IMR-90 (cell line): ENCODE data around the gene EPB41L4A. TPM values are rescaled to one million over a fixed set of nuclear protein-coding genes. Genes with fewer than 3 reads are reported as not detected.

ENCODE experiments used
- ATAC-seq: fragments of 200-7000 bp; cut with Tn5 transposase; 2 replicates; pipeline ENCODE4 v1.9.1; 2020; ENCODE audit warnings: low read depth, mild to moderate bottlenecking, moderate library complexity
- BruUV-seq: library from RNA; stranded (reverse); fragments of 400-500 nt; replicated peaks from 2 replicates; lab custom pipeline; 2021; lab: Mats Ljungman, UMichigan
- CTCF ChIA-PET: fragments of 300-600 bp; formaldehyde crosslinking; extraction: SDS; loops from one replicate; lab custom pipeline; 2021; ENCODE audit warnings: antibody characterized with exemption; lab: Yijun Ruan, JAX
- POLR2A ChIA-PET: fragments of 300-600 bp; sonication (Branson Sonifier 250); formaldehyde crosslinking; loops from one replicate; lab custom pipeline; 2022; ENCODE audit warnings: antibody characterized with exemption; ENCODE audit not compliant: unreplicated experiment; lab: Charles Lee
- DNase-seq: peaks from one replicate; pipeline ENCODE4 v3.0.0; 2013
- H2AFZ ChIP-seq: replicated peaks from 2 replicates; pipeline ENCODE3; 2013; ENCODE audit warnings: low read length, mild to moderate bottlenecking; ENCODE audit not compliant: poor library complexity
- H2AK5ac ChIP-seq: 2 replicates; pipeline ENCODE4 v1.6.1; 2013; ENCODE audit warnings: low read depth, low read length, inconsistent platforms
- H2AK9ac ChIP-seq: replicated peaks from 2 replicates; pipeline ENCODE3; 2013; ENCODE audit warnings: mild to moderate bottlenecking, low read depth, low read length, moderate library complexity; ENCODE audit not compliant: poor library complexity
- H2BK120ac ChIP-seq: 2 replicates; pipeline ENCODE4 v1.6.1; 2013; ENCODE audit warnings: low read depth, low read length, inconsistent platforms
- H2BK15ac ChIP-seq: 3 replicates; pipeline ENCODE4 v1.6.1; 2013; ENCODE audit warnings: low read depth, low read length, inconsistent platforms
- H2BK20ac ChIP-seq: 2 replicates; pipeline ENCODE4 v1.6.1; 2013; ENCODE audit warnings: low read depth, mild to moderate bottlenecking, inconsistent platforms, low read length, moderate library complexity
- H2BK5ac ChIP-seq: 2 replicates; pipeline ENCODE4 v1.6.1; 2013; ENCODE audit warnings: mild to moderate bottlenecking, low read depth, low read length, inconsistent platforms; ENCODE audit not compliant: poor library complexity, severe bottlenecking
- H3K14ac ChIP-seq: replicated peaks from 2 replicates; pipeline ENCODE4 v1.6.1; 2013; ENCODE audit warnings: low read depth, low read length, inconsistent platforms
- H3K18ac ChIP-seq: 2 replicates; pipeline ENCODE4 v1.6.1; 2013; ENCODE audit warnings: low read depth, low read length, control low read depth
- H3K23ac ChIP-seq: 2 replicates; pipeline ENCODE4 v1.6.1; 2013; ENCODE audit warnings: low read depth, low read length, inconsistent platforms
- H3K27ac ChIP-seq: 2 replicates; pipeline ENCODE4 v1.5.1; 2013; ENCODE audit warnings: mild to moderate bottlenecking, control low read depth, low read length; ENCODE audit not compliant: insufficient read depth
- H3K27me3 ChIP-seq: 2 replicates; pipeline ENCODE4 v1.6.1; 2013; ENCODE audit warnings: low read length; ENCODE audit not compliant: control insufficient read depth, insufficient read depth
- H3K36me3 ChIP-seq: 2 replicates; pipeline ENCODE4 v1.6.1; 2013; ENCODE audit warnings: low read length, mixed read lengths; ENCODE audit not compliant: control insufficient read depth, insufficient read depth
- H3K4ac ChIP-seq: 2 replicates; pipeline ENCODE4 v1.6.1; 2013; ENCODE audit warnings: low read depth, low read length, inconsistent platforms
- H3K4me1 ChIP-seq: 2 replicates; pipeline ENCODE4 v1.6.1; 2013; ENCODE audit warnings: low read length, mixed read lengths; ENCODE audit not compliant: control insufficient read depth, insufficient read depth
- H3K4me2 ChIP-seq: 2 replicates; pipeline ENCODE4 v1.6.1; 2013; ENCODE audit warnings: low read depth, mild to moderate bottlenecking, control low read depth, low read length, moderate library complexity
- H3K4me3 ChIP-seq: 2 replicates; pipeline ENCODE4 v1.5.1; 2013; ENCODE audit warnings: low read depth, mild to moderate bottlenecking, control low read depth, low read length, moderate library complexity; ENCODE audit not compliant: insufficient read depth
- H3K56ac ChIP-seq: 2 replicates; pipeline ENCODE4 v1.6.1; 2013; ENCODE audit warnings: low read length, inconsistent platforms; ENCODE audit not compliant: insufficient read depth; ENCODE audit errors: extremely low read depth
- H3K79me1 ChIP-seq, 2 experiments: 2 replicates each; pipeline ENCODE4 v1.6.1; 2013; ENCODE audit warnings: low read length in 2 of 2, inconsistent platforms in 1 of 2, low read depth in 1 of 2
- H3K9ac ChIP-seq: 2 replicates; pipeline ENCODE4 v1.6.1; 2013; ENCODE audit warnings: low read depth, low read length, control low read depth
- H3K9me1 ChIP-seq: 2 replicates; pipeline ENCODE4 v1.6.1; 2013; ENCODE audit warnings: low read length, inconsistent platforms; ENCODE audit not compliant: insufficient read depth
- H3K9me3 ChIP-seq: 2 replicates; pipeline ENCODE4 v1.6.1; 2013; ENCODE audit warnings: low read length; ENCODE audit not compliant: control insufficient read depth, insufficient read depth
- H4K20me1 ChIP-seq: 2 replicates; pipeline ENCODE4 v1.6.1; 2013; ENCODE audit warnings: low read length, inconsistent platforms; ENCODE audit not compliant: insufficient read depth
- H4K5ac ChIP-seq: 2 replicates; pipeline ENCODE4 v1.6.1; 2013; ENCODE audit warnings: mild to moderate bottlenecking, low read depth, low read length, control low read depth
- H4K8ac ChIP-seq, 2 experiments: 2 replicates each; pipeline ENCODE4 v1.6.1; 2013; ENCODE audit warnings: low read depth in 2 of 2, low read length in 2 of 2, control low read depth in 1 of 2, inconsistent platforms in 1 of 2
- H4K91ac ChIP-seq: 2 replicates; pipeline ENCODE4 v1.6.1; 2013; ENCODE audit warnings: low read depth, low read length, inconsistent platforms; ENCODE audit not compliant: insufficient read depth
- BHLHE40 ChIP-seq: fragments of 150-350 bp; IDR thresholded peaks from 2 replicates; pipeline ENCODE4 v1.6.1; 2016; ENCODE audit warnings: mild to moderate bottlenecking, low read depth, low read length
- CEBPB ChIP-seq: IDR thresholded peaks from 2 replicates; pipeline ENCODE4 v1.6.1; 2012; ENCODE audit warnings: low read depth, low read length, improper control_type of control experiment
- CHD1 ChIP-seq: IDR thresholded peaks from 2 replicates; pipeline ENCODE4 v1.6.1; 2012; ENCODE audit warnings: low read depth, low read length, improper control_type of control experiment
- ELK1 ChIP-seq: fragments of 150-350 bp; IDR thresholded peaks from 2 replicates; pipeline ENCODE4 v1.6.1; 2016; ENCODE audit warnings: low read depth, mild to moderate bottlenecking, low read length, moderate library complexity, borderline replicate concordance
- FOS ChIP-seq: fragments of 150-350 bp; IDR thresholded peaks from 2 replicates; pipeline ENCODE4 v1.6.1; 2016; ENCODE audit warnings: low read depth, low read length
- MAFK ChIP-seq: IDR thresholded peaks from 2 replicates; pipeline ENCODE4 v1.6.1; 2012; ENCODE audit warnings: low read depth, low read length, improper control_type of control experiment
- MAZ ChIP-seq: IDR thresholded peaks from 2 replicates; pipeline ENCODE4 v1.6.1; 2012; ENCODE audit warnings: low read depth, mild to moderate bottlenecking, low read length, improper control_type of control experiment, moderate library complexity, borderline replicate concordance
- MXI1 ChIP-seq: IDR thresholded peaks from 2 replicates; pipeline ENCODE4 v1.6.1; 2012; ENCODE audit warnings: low read depth, mild to moderate bottlenecking, low read length, moderate library complexity, borderline replicate concordance
- NFE2L2 ChIP-seq: fragments of 150-350 bp; IDR thresholded peaks from 2 replicates; pipeline ENCODE4 v1.6.1; 2016; ENCODE audit warnings: low read depth, mild to moderate bottlenecking, low read length
- POLR2A ChIP-seq: IDR thresholded peaks from 2 replicates; pipeline ENCODE4 v1.6.1; 2012; ENCODE audit warnings: mild to moderate bottlenecking, low read depth, low read length
- RAD21 ChIP-seq: IDR thresholded peaks from 2 replicates; pipeline ENCODE4 v1.6.1; 2012; ENCODE audit warnings: low read length, improper control_type of control experiment
- RCOR1 ChIP-seq: IDR thresholded peaks from 2 replicates; pipeline ENCODE4 v1.6.1; 2012; ENCODE audit warnings: mild to moderate bottlenecking, low read length, improper control_type of control experiment; ENCODE audit not compliant: insufficient replicate concordance
- RFX5 ChIP-seq: IDR thresholded peaks from 2 replicates; pipeline ENCODE4 v1.8.0; 2012; ENCODE audit warnings: low read depth, mild to moderate bottlenecking, low read length, moderate library complexity
- SMC3 ChIP-seq: fragments of 150-350 bp; IDR thresholded peaks from 2 replicates; pipeline ENCODE4 v1.6.1; 2016; ENCODE audit warnings: low read depth, mild to moderate bottlenecking, antibody characterized with exemption, low read length, moderate library complexity
- WGBS, 2 experiments: methylation state at CpG; one replicate each; pipeline versions ENCODE4 v1.1.5 to v1.1.7; 2013; ENCODE audit warnings: missing lambda C conversion rate in 2 of 2; ENCODE audit not compliant: insufficient read length in 1 of 2; ENCODE audit errors: extremely low coverage in 2 of 2; 5-methylcytosine and 5-hydroxymethylcytosine counted together
- dilution Hi-C: fragments of 300-500 bp; cut with HindIII; formaldehyde crosslinking; loops from one replicate; pipeline ENCODE4 v1.14.3; 2018; ENCODE audit warnings: low sequenced_read_pairs; ENCODE audit not compliant: unreplicated experiment
- in situ Hi-C: fragments of 300-500 bp; cut with MboI; formaldehyde crosslinking; loops from 3 replicates; pipeline ENCODE4 v1.14.3; 2019; ENCODE audit warnings: low sequenced_read_pairs, inconsistent platforms, mixed read lengths
- intact Hi-C: fragments of 100-400 bp; cut with micrococcal nuclease; formaldehyde crosslinking; loops from 2 replicates; pipeline ENCODE4 v1.10.0; 2022
- polyA plus RNA-seq, 3 experiments: library from polyadenylated mRNA; depleted of rRNA; stranded (reverse); fragments of >200 nt; gene quantifications; 2 replicates each; pipeline ENCODE4 v1.2.3, GENCODE V29; 2012; ENCODE audit warnings: low replicate concordance in 1 of 3
- total RNA-seq: library from RNA; depleted of rRNA; stranded (reverse); fragments of >200 nt; gene quantifications from 2 replicates; pipeline ENCODE4 v1.2.3, GENCODE V29; 2012
- TF ChIP-seq, protein P1 (sequence below): conservative IDR thresholded peaks from 2 replicates; pipeline ENCODE4 v1.5.1; 2012; ENCODE audit warnings: mild to moderate bottlenecking, low read depth, low read length, improper control_type of control experiment
- TF ChIP-seq, protein P2 (sequence below): fragments of 150-350 bp; IDR thresholded peaks from 2 replicates; pipeline ENCODE4 v1.6.1; 2017; ENCODE audit warnings: mild to moderate bottlenecking, antibody characterized with exemption, low read length, low read depth

Gene EPB41L4A
- total and polyA plus RNA-seq, 2 of the 4 experiments (the other 2 are of a cell fraction): under 0.01 to 0.02 TPM

- Histone ChIP-seq H4K5ac (no peak overlapping the region), H2BK120ac (no peak overlapping the region), H2BK5ac (no peak overlapping the region), H3K56ac (no peak overlapping the region), H2BK15ac (no peak overlapping the region), H4K8ac (no peak overlapping the region), H3K27me3 (no peaks in the 10 kb centered on the region), H3K9me3 (no peaks in the 10 kb centered on the region), H2AFZ (no peak overlapping the region), H3K4ac (no peak overlapping the region), H3K9ac (no peak overlapping the region), H2AK9ac (no peak overlapping the region), H3K23ac (no peak overlapping the region), H3K9me1 (no peaks in the 10 kb centered on the region), H3K4me2 (no peak overlapping the region), H3K14ac (no peak overlapping the region), H3K36me3 (no peaks in the 10 kb centered on the region), H3K18ac (no peak overlapping the region), H2BK20ac (no peak overlapping the region), H2AK5ac (no peak overlapping the region), H3K4me1 (no peaks in the 10 kb centered on the region), H3K27ac (no peak overlapping the region), H3K4me3 (no peak overlapping the region), H3K79me1 (no peaks in the 10 kb centered on the region), H4K20me1 (no peaks in the 10 kb centered on the region), H4K91ac (no peak overlapping the region)
- no TSS peak for BruUV-seq
- dilution Hi-C loops (no loop called here), intact Hi-C loops (no loop called here), in situ Hi-C loops (no loop called here)
- no CpG with 5 or more reads among the region's 6 CpGs for WGBS, 2 experiments
- DNase-seq (no peak), ATAC-seq (no peak)
- TF ChIP-seq RCOR1 (no peak), NFE2L2 (no peak), RFX5 (no peak), CEBPB (no peak), MAFK (no peak), MXI1 (no peak), RAD21 (no peak), MAZ (no peak), SMC3 (no peak), ELK1 (no peak), BHLHE40 (no peak), FOS (no peak), CHD1 (no peak), POLR2A (no peak)
- TF ChIP-seq, protein P1, sequence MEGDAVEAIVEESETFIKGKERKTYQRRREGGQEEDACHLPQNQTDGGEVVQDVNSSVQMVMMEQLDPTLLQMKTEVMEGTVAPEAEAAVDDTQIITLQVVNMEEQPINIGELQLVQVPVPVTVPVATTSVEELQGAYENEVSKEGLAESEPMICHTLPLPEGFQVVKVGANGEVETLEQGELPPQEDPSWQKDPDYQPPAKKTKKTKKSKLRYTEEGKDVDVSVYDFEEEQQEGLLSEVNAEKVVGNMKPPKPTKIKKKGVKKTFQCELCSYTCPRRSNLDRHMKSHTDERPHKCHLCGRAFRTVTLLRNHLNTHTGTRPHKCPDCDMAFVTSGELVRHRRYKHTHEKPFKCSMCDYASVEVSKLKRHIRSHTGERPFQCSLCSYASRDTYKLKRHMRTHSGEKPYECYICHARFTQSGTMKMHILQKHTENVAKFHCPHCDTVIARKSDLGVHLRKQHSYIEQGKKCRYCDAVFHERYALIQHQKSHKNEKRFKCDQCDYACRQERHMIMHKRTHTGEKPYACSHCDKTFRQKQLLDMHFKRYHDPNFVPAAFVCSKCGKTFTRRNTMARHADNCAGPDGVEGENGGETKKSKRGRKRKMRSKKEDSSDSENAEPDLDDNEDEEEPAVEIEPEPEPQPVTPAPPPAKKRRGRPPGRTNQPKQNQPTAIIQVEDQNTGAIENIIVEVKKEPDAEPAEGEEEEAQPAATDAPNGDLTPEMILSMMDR: no peak
- TF ChIP-seq, protein P2, sequence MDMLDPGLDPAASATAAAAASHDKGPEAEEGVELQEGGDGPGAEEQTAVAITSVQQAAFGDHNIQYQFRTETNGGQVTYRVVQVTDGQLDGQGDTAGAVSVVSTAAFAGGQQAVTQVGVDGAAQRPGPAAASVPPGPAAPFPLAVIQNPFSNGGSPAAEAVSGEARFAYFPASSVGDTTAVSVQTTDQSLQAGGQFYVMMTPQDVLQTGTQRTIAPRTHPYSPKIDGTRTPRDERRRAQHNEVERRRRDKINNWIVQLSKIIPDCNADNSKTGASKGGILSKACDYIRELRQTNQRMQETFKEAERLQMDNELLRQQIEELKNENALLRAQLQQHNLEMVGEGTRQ: no peak
- ChIA-PET CTCF (interaction anchor here (0.6 kb wide), 2 partner anchors 586 to 605 kb away, joined by 3 read pairs; no protein-coding TSS in a partner anchor), POLR2A (no interaction called here)
Observed at GRCh38 chr5:112136773-112137172, 282.3 kb downstream of the EPB41L4A start.
